PC-3 (cell line): ENCODE measurements around the gene DENND4B. TPM values are rescaled to one million over a fixed set of nuclear protein-coding genes. Genes with fewer than 3 reads are reported as not detected.

Experiments used
- ATAC-seq: fragments of 200-7000 bp; cut with Tn5 transposase; 2 replicates; pipeline ENCODE4 v1.9.1; 2020; ENCODE audit warnings: mild to moderate bottlenecking, moderate library complexity
- BruUV-seq: library from RNA; stranded (reverse); fragments of 400-500 nt; replicated peaks from 2 replicates; lab custom pipeline; 2021; lab: Mats Ljungman, UMichigan
- CTCF ChIA-PET: fragments of 300-600 bp; sonication (Branson Sonifier 250); formaldehyde crosslinking; loops from one replicate; lab custom pipeline; 2022; ENCODE audit warnings: antibody characterized with exemption; lab: Charles Lee
- POLR2A ChIA-PET: fragments of 300-600 bp; sonication (Branson Sonifier 250); formaldehyde crosslinking; loops from one replicate; lab custom pipeline; 2022; ENCODE audit warnings: antibody characterized with exemption; ENCODE audit not compliant: unreplicated experiment; lab: Charles Lee
- DNase-seq: peaks from one replicate; pipeline ENCODE4 v3.0.0-alpha.2; 2015
- H2AFZ ChIP-seq: fragments of 300-600 bp; sonication (generic); 2 replicates; pipeline ENCODE4 v1.6.0; 2016; ENCODE audit warnings: antibody characterized with exemption, low read length
- H3F3A ChIP-seq: fragments of 300-600 bp; sonication (generic); one replicate; pipeline ENCODE4 v1.6.0; 2017; ENCODE audit warnings: antibody characterized with exemption, low read length, control low read depth, mild to moderate bottlenecking; ENCODE audit not compliant: unreplicated experiment
- H3K27ac ChIP-seq: fragments of 300-600 bp; sonication (generic); 2 replicates; pipeline ENCODE4 v1.5.1; 2016; ENCODE audit warnings: mild to moderate bottlenecking, low read length
- H3K27me3 ChIP-seq: fragments of 300-600 bp; sonication (generic); 2 replicates; pipeline ENCODE4 v1.6.1; 2016; ENCODE audit warnings: low read length, mixed read lengths
- H3K36me3 ChIP-seq: fragments of 300-600 bp; sonication (generic); 2 replicates; pipeline ENCODE4 v1.6.1; 2016; ENCODE audit warnings: low read depth, mixed run types, low read length, mixed read lengths
- H3K4me1 ChIP-seq: fragments of 300-600 bp; sonication (generic); 2 replicates; pipeline ENCODE4 v1.5.1; 2016; ENCODE audit warnings: low read length; ENCODE audit not compliant: insufficient read depth
- H3K4me2 ChIP-seq: fragments of 300-600 bp; sonication (generic); 2 replicates; pipeline ENCODE4 v1.6.0; 2016; ENCODE audit warnings: low read length
- H3K4me3 ChIP-seq: fragments of 300-600 bp; sonication (generic); 2 replicates; pipeline ENCODE4 v1.5.1; 2016; ENCODE audit warnings: mild to moderate bottlenecking, low read length, mixed read lengths
- H3K79me2 ChIP-seq: fragments of 300-600 bp; sonication (generic); 2 replicates; pipeline ENCODE4 v1.6.1; 2017; ENCODE audit warnings: low read length, mixed read lengths
- H3K9ac ChIP-seq: fragments of 300-600 bp; sonication (generic); 2 replicates; pipeline ENCODE4 v1.6.0; 2016; ENCODE audit warnings: mild to moderate bottlenecking, low read length
- H3K9me2 ChIP-seq: fragments of 300-600 bp; sonication (generic); replicated peaks from 2 replicates; pipeline ENCODE4 v1.6.1; 2016; ENCODE audit warnings: mixed run types, low read length, mixed read lengths
- H3K9me3 ChIP-seq: fragments of 300-600 bp; sonication (generic); 2 replicates; pipeline ENCODE4 v1.6.1; 2016; ENCODE audit warnings: low read length, mixed read lengths
- H4K20me1 ChIP-seq: fragments of 300-600 bp; sonication (generic); 2 replicates; pipeline ENCODE4 v1.6.1; 2016; ENCODE audit warnings: low read length, mixed read lengths
- EZH2 ChIP-seq: fragments of 300-600 bp; sonication (generic); IDR thresholded peaks from one replicate; pipeline ENCODE4 v1.6.1; 2017; ENCODE audit warnings: antibody characterized with exemption, mild to moderate bottlenecking, low read length; ENCODE audit not compliant: unreplicated experiment
- EZH2phosphoT487 ChIP-seq: fragments of 300-600 bp; sonication (generic); IDR thresholded peaks from 2 replicates; pipeline ENCODE4 v1.6.1; 2018; ENCODE audit warnings: mild to moderate bottlenecking, antibody characterized with exemption, low read length, borderline replicate concordance
- intact Hi-C: fragments of 100-400 bp; cut with micrococcal nuclease; formaldehyde crosslinking; loops from 2 replicates; pipeline ENCODE4 v1.9.0; 2023
- total RNA-seq: library from RNA; depleted of rRNA; stranded (reverse); fragments of >200 nt; gene quantifications from 2 replicates; pipeline ENCODE4 v1.2.3, GENCODE V29; 2014
- TF ChIP-seq, protein P1 (sequence below): fragments of 300-600 bp; sonication (generic); conservative IDR thresholded peaks from 2 replicates; pipeline ENCODE4 v1.5.1; 2017; ENCODE audit warnings: antibody characterized with exemption, low read depth, mild to moderate bottlenecking, low read length

Gene DENND4B
- total RNA-seq, 1 experiment from 2014 or later, result 27.3 TPM

DNA sequence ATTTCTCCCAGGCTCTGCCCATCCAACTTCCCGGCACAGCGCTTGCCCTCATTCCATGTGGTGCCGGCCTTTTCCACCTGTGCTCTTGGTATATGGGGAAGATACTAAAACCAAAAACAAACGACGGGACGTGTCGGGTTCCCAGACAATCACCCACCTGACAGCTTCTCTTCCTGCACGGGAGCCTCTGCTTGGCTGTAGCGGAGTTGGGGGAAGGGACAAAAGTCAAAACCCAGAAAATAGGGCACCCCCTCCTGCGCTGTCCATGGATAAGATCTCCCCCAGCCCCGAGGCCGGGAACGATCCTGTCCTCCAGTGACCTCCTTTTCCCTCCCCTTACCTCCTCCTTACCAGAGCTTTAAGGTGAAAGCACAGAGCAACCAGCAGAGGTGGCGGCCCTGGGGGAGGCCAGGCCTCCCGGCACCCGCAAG is 30.3 kb upstream of the DENND4B start:
- ChIA-PET CTCF (interaction anchor here (0.5 to 2.4 kb wide), 4 partner anchors 10 to 93 kb away, joined by 3 to 8 read pairs (median 6); partner anchors contain the start of genes CREB3L4, DENND4B and RAB13), POLR2A (interaction anchor here (0.5 to 1.7 kb wide), 6 partner anchors 9 to 305 kb away, joined by 3 to 13 read pairs (median 8); partner anchors contain the start of genes CREB3L4, CRTC2 and RPS27)
- intact Hi-C loops, result loop anchor here (1.0 kb wide), 3 partner anchors 9 to 19 kb away; partner anchors contain the start of genes CRTC2 and RAB13
- H3F3A ChIP-seq, result no peaks in the 10 kb centered on the region
- H3K27me3 ChIP-seq, result no peaks in the 10 kb centered on the region
- H3K27ac ChIP-seq, result peak overlapping the region; percentile 8; the same call in 1 of the 2 replicates
- TF ChIP-seq, protein P1, sequence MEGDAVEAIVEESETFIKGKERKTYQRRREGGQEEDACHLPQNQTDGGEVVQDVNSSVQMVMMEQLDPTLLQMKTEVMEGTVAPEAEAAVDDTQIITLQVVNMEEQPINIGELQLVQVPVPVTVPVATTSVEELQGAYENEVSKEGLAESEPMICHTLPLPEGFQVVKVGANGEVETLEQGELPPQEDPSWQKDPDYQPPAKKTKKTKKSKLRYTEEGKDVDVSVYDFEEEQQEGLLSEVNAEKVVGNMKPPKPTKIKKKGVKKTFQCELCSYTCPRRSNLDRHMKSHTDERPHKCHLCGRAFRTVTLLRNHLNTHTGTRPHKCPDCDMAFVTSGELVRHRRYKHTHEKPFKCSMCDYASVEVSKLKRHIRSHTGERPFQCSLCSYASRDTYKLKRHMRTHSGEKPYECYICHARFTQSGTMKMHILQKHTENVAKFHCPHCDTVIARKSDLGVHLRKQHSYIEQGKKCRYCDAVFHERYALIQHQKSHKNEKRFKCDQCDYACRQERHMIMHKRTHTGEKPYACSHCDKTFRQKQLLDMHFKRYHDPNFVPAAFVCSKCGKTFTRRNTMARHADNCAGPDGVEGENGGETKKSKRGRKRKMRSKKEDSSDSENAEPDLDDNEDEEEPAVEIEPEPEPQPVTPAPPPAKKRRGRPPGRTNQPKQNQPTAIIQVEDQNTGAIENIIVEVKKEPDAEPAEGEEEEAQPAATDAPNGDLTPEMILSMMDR, result no peak
- TF ChIP-seq EZH2phosphoT487, result no peak
- no peak for TF ChIP-seq EZH2
- H3K9me3 ChIP-seq, result no peaks in the 10 kb centered on the region
- peak overlapping the region; percentile 90 for H3K4me2 ChIP-seq
- peak overlapping the region; percentile 94 for H2AFZ ChIP-seq
- H3K36me3 ChIP-seq, result peaks cover 22% of the 10 kb centered on the region
- no peak for DNase-seq
- no peaks in the 10 kb centered on the region for H4K20me1 ChIP-seq
- H3K9ac ChIP-seq, result peak overlapping the region; percentile 83
- no peaks in the 10 kb centered on the region for H3K9me2 ChIP-seq
- peak overlapping the region; percentile 79 for H3K4me3 ChIP-seq
- H3K4me1 ChIP-seq, result peaks cover 18% of the 10 kb centered on the region
- H3K79me2 ChIP-seq, result peaks cover 20% of the 10 kb centered on the region
- ATAC-seq, result peak; percentile 3; the same call in 1 of the 2 replicates
- BruUV-seq, result no TSS peak

DNA sequence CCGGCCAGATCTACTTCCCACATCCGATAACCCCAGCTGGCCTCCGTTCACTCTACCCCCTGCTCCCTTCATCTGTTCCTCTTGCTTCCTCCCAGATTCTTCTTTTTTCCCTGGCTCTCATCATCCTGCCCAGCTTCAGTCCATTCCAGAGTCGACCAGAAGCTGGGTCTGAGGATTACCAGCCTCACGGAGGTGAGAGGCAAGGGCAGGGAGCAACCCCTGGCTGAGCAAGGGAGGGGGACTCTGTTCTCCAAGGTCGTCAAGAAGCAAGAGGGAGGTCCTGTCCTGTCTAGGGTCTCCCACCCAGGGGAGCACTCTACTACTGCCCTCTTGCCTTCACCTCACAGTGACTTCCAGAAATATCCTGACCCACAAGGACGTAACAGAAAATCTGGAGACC is 27.0 kb upstream of the DENND4B start:
- no peak for TF ChIP-seq EZH2phosphoT487
- TF ChIP-seq EZH2, result no peak
- TF ChIP-seq, protein P1, result no peak
- H3K27me3 ChIP-seq, result no peaks in the 10 kb centered on the region
- intact Hi-C loops, result no loop called here
- H3K9me2 ChIP-seq, result no peaks in the 10 kb centered on the region
- H3F3A ChIP-seq, result no peaks in the 10 kb centered on the region
- ATAC-seq (no peak), DNase-seq (no peak)
- peaks cover 22% of the 10 kb centered on the region for H3K36me3 ChIP-seq
- no peak overlapping the region for H3K4me2 ChIP-seq
- peaks cover 26% of the 10 kb centered on the region for H3K79me2 ChIP-seq
- no peak overlapping the region for H3K9ac ChIP-seq
- H3K9me3 ChIP-seq, result no peaks in the 10 kb centered on the region
- no peaks in the 10 kb centered on the region for H4K20me1 ChIP-seq
- peaks cover 21% of the 10 kb centered on the region for H3K4me1 ChIP-seq
- no peak overlapping the region for H3K4me3 ChIP-seq
- POLR2A ChIA-PET, result interaction anchor here (0.6 kb wide), 1 partner anchor 10 kb away, joined by 4 read pairs; the partner anchor contains the start of gene SLC39A1
- BruUV-seq, result no TSS peak
- no peak overlapping the region for H3K27ac ChIP-seq
- CTCF ChIA-PET, result no interaction called here
- H2AFZ ChIP-seq, result no peak overlapping the region

DNA sequence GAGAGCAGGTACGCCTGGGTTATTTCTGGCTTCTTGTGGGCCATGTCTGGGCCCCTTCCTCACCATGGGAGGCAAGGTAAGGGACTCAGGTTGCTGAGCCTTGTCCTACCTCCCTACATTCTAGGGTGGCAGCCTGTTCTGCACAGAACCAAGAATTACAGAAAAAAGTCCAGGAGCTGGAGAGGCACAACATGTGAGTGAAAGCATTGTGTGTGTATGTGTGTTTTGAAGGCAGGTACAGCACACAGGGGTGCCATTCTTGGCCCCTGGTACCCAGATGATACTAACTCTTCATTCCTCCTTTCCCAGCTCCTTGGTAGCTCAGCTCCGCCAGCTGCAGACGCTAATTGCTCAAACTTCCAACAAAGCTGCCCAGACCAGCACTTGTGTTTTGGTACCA is 26.6 kb upstream of the DENND4B start:
- no peak overlapping the region for H3K9ac ChIP-seq
- peaks cover 22% of the 10 kb centered on the region for H3K36me3 ChIP-seq
- no peak overlapping the region for H2AFZ ChIP-seq
- ChIA-PET CTCF (no interaction called here), POLR2A (interaction anchor here (0.6 kb wide), 1 partner anchor 9 kb away, joined by 4 read pairs; the partner anchor contains the start of gene SLC39A1)
- H3K9me3 ChIP-seq, result no peaks in the 10 kb centered on the region
- intact Hi-C loops, result no loop called here
- DNase-seq, result no peak
- peaks cover 21% of the 10 kb centered on the region for H3K4me1 ChIP-seq
- H3K79me2 ChIP-seq, result peaks cover 30% of the 10 kb centered on the region
- no peaks in the 10 kb centered on the region for H3F3A ChIP-seq
- no peak for ATAC-seq
- TF ChIP-seq EZH2phosphoT487, result no peak
- no peak for TF ChIP-seq EZH2
- TF ChIP-seq, protein P1, result no peak
- no TSS peak for BruUV-seq
- H3K4me2 ChIP-seq, result no peak overlapping the region
- H3K9me2 ChIP-seq, result no peaks in the 10 kb centered on the region
- H3K4me3 ChIP-seq, result no peak overlapping the region
- H3K27me3 ChIP-seq, result no peaks in the 10 kb centered on the region
- H4K20me1 ChIP-seq, result no peaks in the 10 kb centered on the region
- H3K27ac ChIP-seq, result no peak overlapping the region
